ENCODE measurements around the gene SAA2.

Gene SAA2

GRCh38 chr11:18239655-18240054 lies 8.8 kb downstream of the SAA2 start:
- no peak overlapping the region for H3K4me3 ChIP-seq (ENCODE audit: low read depth, low read length)
- no peak for TF ChIP-seq MAX (IDR thresholded peaks at IDR 0.05; ENCODE audit: low read depth, low read length)
- no peak for DNase-seq (ENCODE audit: low read depth)

GRCh38 chr11:18236664-18237356 lies 11.7 kb downstream of the SAA2 start, which contains the start of gene SAA4:
Gene SAA4, minus strand, starts transcription at chr11:18236802. Its CDS starts 876 bp downstream, at chr11:18235926.
- TF ChIP-seq POLR2A (IDR thresholded peaks at IDR 0.05; ENCODE audit: extremely low read depth, insufficient read length) (no peak), CTCF (IDR thresholded peaks at IDR 0.05; ENCODE audit: low read depth, low read length) (no peak), MYC (IDR thresholded peaks at IDR 0.05; ENCODE audit: low read depth, low read length) (no peak), MAX (IDR thresholded peaks at IDR 0.05; ENCODE audit: low read depth, low read length) (no peak)
- DNase-seq (ENCODE audit: low read depth), result no peak
- no peak within 1 kb of the TSS for H3K4me3 ChIP-seq (ENCODE audit: low read depth, low read length)

- H3K4me3 ChIP-seq (ENCODE audit: low read depth, low read length), result no peak overlapping the region
- TF ChIP-seq MAX (IDR thresholded peaks at IDR 0.05; ENCODE audit: low read depth, low read length) (no peak), MYC (IDR thresholded peaks at IDR 0.05; ENCODE audit: low read depth, low read length) (no peak), CTCF (IDR thresholded peaks at IDR 0.05; ENCODE audit: low read depth, low read length) (no peak), POLR2A (IDR thresholded peaks at IDR 0.05; ENCODE audit: extremely low read depth, insufficient read length) (no peak)
- no peak for DNase-seq (ENCODE audit: low read depth)
These were observed 12.8 kb downstream of the SAA2 start for GRCh38 chr11:18235394-18236334.

GRCh38 chr11:18233912-18234311 lies 14.6 kb downstream of the SAA2 start:
- no peak for DNase-seq (ENCODE audit: low read depth)
- no peak overlapping the region for H3K4me3 ChIP-seq (ENCODE audit: low read depth, low read length)
- no peak for TF ChIP-seq CTCF (IDR thresholded peaks at IDR 0.05; ENCODE audit: low read depth, low read length)

- no peak for DNase-seq (ENCODE audit: low read depth)
- no peak overlapping the region for H3K4me3 ChIP-seq (ENCODE audit: low read depth, low read length)
- TF ChIP-seq POLR2A (IDR thresholded peaks at IDR 0.05; ENCODE audit: extremely low read depth, insufficient read length) (no peak), MAX (IDR thresholded peaks at IDR 0.05; ENCODE audit: low read depth, low read length) (no peak), MYC (IDR thresholded peaks at IDR 0.05; ENCODE audit: low read depth, low read length) (no peak), CTCF (IDR thresholded peaks at IDR 0.05; ENCODE audit: low read depth, low read length) (no peak)
These were observed 17.6 kb downstream of the SAA2 start for GRCh38 chr11:18230859-18231258.

- H3K4me3 ChIP-seq (ENCODE audit: low read depth, low read length), result no peak overlapping the region
- peak; percentile 12 for DNase-seq (ENCODE audit: low read depth)
- TF ChIP-seq CTCF (IDR thresholded peaks at IDR 0.05; ENCODE audit: low read depth, low read length), result no peak
- no peak for TF ChIP-seq MAX (IDR thresholded peaks at IDR 0.05; ENCODE audit: low read depth, low read length)
- no peak for TF ChIP-seq MYC (IDR thresholded peaks at IDR 0.05; ENCODE audit: low read depth, low read length)
- no peak for TF ChIP-seq POLR2A (IDR thresholded peaks at IDR 0.05; ENCODE audit: extremely low read depth, insufficient read length)
These were observed 19.0 kb downstream of the SAA2 start for GRCh38 chr11:18229501-18229900.

Data from NB4 (cell line).